Pancreas (tissue), 10 donors: Measurements from ENCODE around the gene AMH. TPM values are rescaled to one million over a fixed set of nuclear protein-coding genes. Genes with fewer than 3 reads are reported as not detected.

Experiments
- ATAC-seq, 4 donors: fragments of 200-7000 bp; cut with Tn5 transposase; one replicate each; pipeline versions ENCODE4 v1.8.0 to v1.9.1; 2020; ENCODE audit warnings: mild to moderate bottlenecking in 4 of 4, moderate library complexity in 4 of 4
- DNase-seq, 6 donors: peaks; one replicate each; pipeline ENCODE4 v3.0.0-alpha.2; 2020
- FAIRE-seq: peaks from 2 replicates; lab custom pipeline; 2012; peaks lifted over from hg19 to GRCh38; lab: Jason Lieb, UNC
- H3K27ac ChIP-seq, 4 donors: fragments of 200-600 bp; sonication (generic); 1 replicate in 3 of 4; 2 replicates in 1 of 4; pipeline versions ENCODE4 v1.5.0 to v1.8.0; 2020
- H3K27me3 ChIP-seq, 4 donors: fragments of 200-600 bp; one replicate each; pipeline ENCODE4 v1.8.0; 2021
- H3K36me3 ChIP-seq, 3 donors: fragments of 200-600 bp; sonication (generic) in 1 of 3; one replicate each; pipeline versions ENCODE4 v1.5.0 to v1.8.0; 2020 to 2021
- H3K4me1 ChIP-seq, 3 donors: fragments of 200-600 bp; one replicate each; pipeline ENCODE4 v1.8.0; 2021
- H3K4me3 ChIP-seq, 4 donors: fragments of 200-600 bp; sonication (generic) in 2 of 4; one replicate each; pipeline versions ENCODE4 v1.5.0 to v1.8.0; 2020 to 2021
- H3K9me3 ChIP-seq, 4 donors: fragments of 200-600 bp; one replicate each; pipeline ENCODE4 v1.8.0; 2021
- WGBS, 2 donors: extraction: QIAGEN DNeasy Blood & Tissue Kit; methylation state at CpG; one replicate each; pipeline ENCODE4 v1.1.7; 2013; 5-methylcytosine and 5-hydroxymethylcytosine counted together
- intact Hi-C, 3 donors: fragments of 100-400 bp; cut with DNase I; formaldehyde crosslinking; loops; one replicate each; pipeline versions ENCODE4 v1.11.1 to v1.14.2; 2022
- polyA plus RNA-seq, 2 donors: library from polyadenylated mRNA; stranded (reverse); fragments of 200-250 nt; gene quantifications; one replicate each; pipeline ENCODE4 v1.2.3, GENCODE V29; 2013
- total RNA-seq, 6 donors: library from RNA; stranded (reverse); fragmentation: NEBNext Ultra II Directional in 4 of 6; extraction: Animal tissue kit (Norgen Biotek cat#: 25700) in 4 of 6; gene quantifications; one replicate each; pipeline versions ENCODE4 v1.2.1 to v1.2.4, GENCODE V29; 2021 to 2023
- TF ChIP-seq, protein P1 (sequence below), 4 donors: fragments of 200-600 bp; sonication (generic) in 3 of 4; IDR thresholded peaks; one replicate each; pipeline versions ENCODE4 v1.5.0 to v1.8.0; 2021; ENCODE audit warnings: antibody characterized with exemption in 4 of 4
- donor health status: healthy with polysubstance abuse.
- donor health status: DM: no; HTN: no; CAD: no; lungs with moderate emphysema.
- donor health status: DM: no; HTN: no; CAD: no.
- donor health status: control.
- donor health status: control.
- donor health status: Bipolar disorder and iron deficiency.
- donor health status: DM: yes; HTN: yes; CAD: no.
- donor health status: DM: no; HTN: no; CAD: no.
- donor health status: DM: no; HTN: no; CAD: no.
- donor health status: DM: yes; HTN: yes; CAD: no.

AMH gene
- total and polyA plus RNA-seq, 8 donors, result 1.4 to 9.5 (median 2.4) TPM

DNA sequence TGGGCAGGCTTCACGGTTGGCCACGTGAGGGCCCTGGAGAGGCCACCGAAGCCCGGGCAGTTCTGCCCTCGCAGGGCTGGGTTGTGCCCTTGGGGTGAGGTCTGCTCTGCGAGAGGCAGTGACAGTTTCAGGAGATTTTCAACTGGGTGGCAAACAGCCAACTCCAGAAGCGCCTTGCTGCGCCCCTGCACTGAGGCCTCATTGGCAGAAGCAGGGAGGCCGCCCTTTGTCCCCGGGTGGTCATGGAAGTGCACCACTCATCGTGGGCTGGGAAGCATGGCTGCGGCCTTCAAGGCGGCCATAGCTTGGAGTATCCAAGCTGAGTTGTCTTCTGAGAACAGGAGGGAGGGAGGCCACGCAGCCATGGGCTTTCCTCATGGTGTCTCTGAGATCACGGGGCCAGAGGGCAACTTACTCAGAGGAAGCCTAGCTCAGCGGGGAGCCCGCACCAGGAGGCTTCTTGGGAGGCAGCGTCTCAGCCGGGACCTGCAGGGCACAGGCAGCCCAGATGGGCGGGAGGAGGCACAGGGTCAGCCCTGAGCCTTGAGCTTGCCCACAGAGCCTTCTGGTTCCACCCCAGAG is 27.8 kb upstream of the AMH start:
- H3K4me1 ChIP-seq, result no peaks in the 10 kb centered on the region
- ATAC-seq (peak in 1 of 4 donors; percentile 8), FAIRE-seq (no peak), DNase-seq (no peak)
- no peak overlapping the region for H3K4me3 ChIP-seq
- no peak overlapping the region for H3K27ac ChIP-seq
- 90% methylated on average over 20 of the region's 20 CpGs for WGBS, 2 donors
- peaks cover 1 to 77% (median 7%) of the 10 kb centered on the region in 3 donors for H3K36me3 ChIP-seq
- TF ChIP-seq, protein P1, sequence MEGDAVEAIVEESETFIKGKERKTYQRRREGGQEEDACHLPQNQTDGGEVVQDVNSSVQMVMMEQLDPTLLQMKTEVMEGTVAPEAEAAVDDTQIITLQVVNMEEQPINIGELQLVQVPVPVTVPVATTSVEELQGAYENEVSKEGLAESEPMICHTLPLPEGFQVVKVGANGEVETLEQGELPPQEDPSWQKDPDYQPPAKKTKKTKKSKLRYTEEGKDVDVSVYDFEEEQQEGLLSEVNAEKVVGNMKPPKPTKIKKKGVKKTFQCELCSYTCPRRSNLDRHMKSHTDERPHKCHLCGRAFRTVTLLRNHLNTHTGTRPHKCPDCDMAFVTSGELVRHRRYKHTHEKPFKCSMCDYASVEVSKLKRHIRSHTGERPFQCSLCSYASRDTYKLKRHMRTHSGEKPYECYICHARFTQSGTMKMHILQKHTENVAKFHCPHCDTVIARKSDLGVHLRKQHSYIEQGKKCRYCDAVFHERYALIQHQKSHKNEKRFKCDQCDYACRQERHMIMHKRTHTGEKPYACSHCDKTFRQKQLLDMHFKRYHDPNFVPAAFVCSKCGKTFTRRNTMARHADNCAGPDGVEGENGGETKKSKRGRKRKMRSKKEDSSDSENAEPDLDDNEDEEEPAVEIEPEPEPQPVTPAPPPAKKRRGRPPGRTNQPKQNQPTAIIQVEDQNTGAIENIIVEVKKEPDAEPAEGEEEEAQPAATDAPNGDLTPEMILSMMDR (IDR thresholded peaks at IDR 0.05), result no peak
- intact Hi-C loops, result loop anchor here in 1 of 3 donors (10.0 kb wide), 1 partner anchor 47 kb away; no protein-coding TSS in a partner anchor
- H3K27me3 ChIP-seq, result no peaks in the 10 kb centered on the region
- H3K9me3 ChIP-seq, result no peaks in the 10 kb centered on the region

DNA sequence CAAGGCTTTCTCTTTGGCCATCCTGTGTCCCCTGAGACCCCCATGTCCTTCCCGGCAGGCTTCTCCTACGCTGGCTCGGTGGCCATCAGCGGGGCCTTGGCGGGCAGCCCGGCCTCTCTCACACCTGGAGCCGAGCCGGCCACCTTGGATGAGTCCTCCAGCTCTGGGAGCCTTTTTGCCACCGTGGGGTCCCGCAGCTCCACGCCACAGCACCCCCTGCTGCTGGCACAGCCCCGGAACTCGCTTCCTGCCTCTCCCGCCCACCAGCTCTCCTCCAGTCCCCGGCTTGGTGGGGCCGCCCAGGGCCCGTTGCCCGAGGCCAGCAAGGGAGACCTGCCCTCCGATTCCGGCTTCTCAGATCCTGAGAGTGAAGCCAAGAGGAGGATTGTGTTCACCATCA is 27.2 kb upstream of the AMH start:
- Histone ChIP-seq H3K27me3 (no peaks in the 10 kb centered on the region), H3K36me3 (peaks cover 1 to 77% (median 2%) of the 10 kb centered on the region in 3 donors), H3K9me3 (no peaks in the 10 kb centered on the region), H3K4me1 (no peaks in the 10 kb centered on the region), H3K4me3 (no peak overlapping the region), H3K27ac (no peak overlapping the region)
- no peak for DNase-seq
- intact Hi-C loops, result loop anchor here in 1 of 3 donors (10.0 kb wide), 1 partner anchor 47 kb away; no protein-coding TSS in a partner anchor
- FAIRE-seq, result no peak
- WGBS, 2 donors, result 89 to 90% methylated on average over 19 to 20 of the region's 20 CpGs
- TF ChIP-seq, protein P1 (IDR thresholded peaks at IDR 0.05), result no peak
- ATAC-seq, result no peak

DNA sequence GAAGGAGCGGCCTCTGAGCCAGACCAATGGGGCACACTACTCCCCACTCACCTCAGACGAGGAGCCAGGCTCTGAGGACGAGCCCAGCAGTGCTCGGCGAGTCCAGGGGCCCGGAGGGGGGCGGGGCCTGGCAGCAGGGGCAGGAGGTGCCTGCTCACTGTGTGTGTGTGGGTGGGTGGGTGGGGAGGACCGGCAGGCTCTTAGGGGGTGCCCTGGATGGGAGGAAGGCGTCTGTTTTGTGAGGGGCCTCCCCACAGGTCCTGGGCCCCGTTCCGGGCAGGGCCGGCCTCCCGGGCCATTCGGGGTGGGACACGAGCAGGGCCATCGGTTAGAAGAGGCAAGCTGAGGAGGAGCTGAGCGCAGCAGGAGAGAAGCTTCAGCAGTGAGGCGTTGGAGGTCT is 25.7 kb upstream of the AMH start:
- ATAC-seq (no peak), DNase-seq (no peak), FAIRE-seq (no peak)
- no peak overlapping the region for H3K4me3 ChIP-seq
- peaks cover 0 to 77% (median 4%) of the 10 kb centered on the region in 3 donors for H3K36me3 ChIP-seq
- TF ChIP-seq, protein P1 (IDR thresholded peaks at IDR 0.05), result no peak
- no peaks in the 10 kb centered on the region for H3K27me3 ChIP-seq
- H3K9me3 ChIP-seq, result no peaks in the 10 kb centered on the region
- intact Hi-C loops, result loop anchor here in 1 of 3 donors (10.0 kb wide), 1 partner anchor 49 kb away; no protein-coding TSS in a partner anchor
- no peaks in the 10 kb centered on the region for H3K4me1 ChIP-seq
- H3K27ac ChIP-seq, result no peak overlapping the region
- 92 to 93% methylated on average over 17 to 18 of the region's 18 CpGs for WGBS, 2 donors

DNA sequence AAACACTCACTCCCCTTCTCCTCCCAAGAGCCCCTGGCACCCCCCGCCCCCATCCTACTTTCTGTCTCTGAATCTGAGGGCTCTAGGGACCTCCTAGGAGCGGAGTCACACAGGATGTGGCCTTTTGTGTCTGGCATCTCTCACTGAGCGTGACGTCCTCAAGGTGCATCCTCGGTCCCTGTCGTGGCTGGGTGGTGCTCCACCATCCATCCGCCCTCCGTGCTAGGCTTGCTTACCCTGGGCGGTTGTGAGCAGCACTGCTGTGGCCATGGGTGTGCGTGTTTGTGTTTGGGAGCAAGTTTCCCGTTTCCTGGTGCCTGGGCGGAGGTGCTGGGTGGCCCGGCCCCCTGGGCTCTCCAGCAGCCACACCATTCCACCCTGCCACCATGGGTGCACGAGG is 25.2 kb upstream of the AMH start:
- no peak overlapping the region for H3K27ac ChIP-seq
- H3K27me3 ChIP-seq, result no peaks in the 10 kb centered on the region
- ATAC-seq (no peak), DNase-seq (no peak), FAIRE-seq (no peak)
- H3K9me3 ChIP-seq, result no peaks in the 10 kb centered on the region
- intact Hi-C loops, result loop anchor here in 1 of 3 donors (10.0 kb wide), 1 partner anchor 49 kb away; no protein-coding TSS in a partner anchor
- TF ChIP-seq, protein P1 (IDR thresholded peaks at IDR 0.05), result no peak
- H3K4me1 ChIP-seq, result no peaks in the 10 kb centered on the region
- H3K4me3 ChIP-seq, result no peak overlapping the region
- H3K36me3 ChIP-seq, result peaks cover 0 to 78% (median 4%) of the 10 kb centered on the region in 3 donors
- 93 to 94% methylated on average over 14 of the region's 14 CpGs for WGBS, 2 donors
